Cortex of kidney (tissue), 1 donor: Measurements from ENCODE around the gene ZNF554.
"Not testable (repeated sequence)": the region's sequence is repeated elsewhere in the genome, so short reads cannot be mapped to it uniquely, and the experiment has no call there.

ENCODE experiments used
- DNase-seq: peaks from one replicate; lab custom pipeline; 2025; lab: John Stamatoyannopoulos, UW

The ZNF554 gene

DNA sequence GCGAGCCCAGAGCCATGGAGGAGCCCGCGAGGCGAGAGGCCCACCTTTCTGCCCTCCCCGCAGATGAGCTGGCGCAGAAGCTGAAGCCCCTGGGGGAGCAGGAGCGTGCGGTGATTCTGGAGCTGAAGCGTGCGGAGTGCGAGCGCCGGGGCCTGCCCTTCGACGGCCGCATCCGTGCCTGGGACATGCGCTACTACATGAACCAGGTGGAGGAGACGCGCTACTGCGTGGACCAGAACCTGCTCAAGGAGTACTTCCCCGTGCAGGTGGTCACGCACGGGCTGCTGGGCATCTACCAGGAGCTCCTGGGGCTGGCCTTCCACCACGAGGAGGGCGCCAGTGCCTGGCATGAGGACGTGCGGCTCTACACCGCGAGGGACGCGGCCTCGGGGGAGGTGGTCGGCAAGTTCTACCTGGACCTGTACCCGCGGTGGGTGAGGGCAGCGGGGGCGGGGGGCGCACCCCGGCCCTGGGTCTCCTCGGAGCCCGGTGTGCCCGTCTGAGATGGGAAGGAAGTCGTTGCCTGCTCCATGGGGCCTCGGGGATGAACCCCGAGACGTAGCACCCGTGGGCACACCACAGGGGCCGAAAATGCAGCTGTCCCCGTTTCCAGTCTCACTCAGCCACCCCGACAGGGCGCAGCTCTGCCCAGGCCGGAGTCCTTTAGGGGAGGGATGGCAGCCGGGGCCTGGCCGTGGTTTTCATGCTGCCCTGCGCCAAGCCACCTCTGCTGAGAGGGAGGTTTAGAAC lies 12.1 kb upstream of the ZNF554 start:
- DNase-seq, result no peak

DNA sequence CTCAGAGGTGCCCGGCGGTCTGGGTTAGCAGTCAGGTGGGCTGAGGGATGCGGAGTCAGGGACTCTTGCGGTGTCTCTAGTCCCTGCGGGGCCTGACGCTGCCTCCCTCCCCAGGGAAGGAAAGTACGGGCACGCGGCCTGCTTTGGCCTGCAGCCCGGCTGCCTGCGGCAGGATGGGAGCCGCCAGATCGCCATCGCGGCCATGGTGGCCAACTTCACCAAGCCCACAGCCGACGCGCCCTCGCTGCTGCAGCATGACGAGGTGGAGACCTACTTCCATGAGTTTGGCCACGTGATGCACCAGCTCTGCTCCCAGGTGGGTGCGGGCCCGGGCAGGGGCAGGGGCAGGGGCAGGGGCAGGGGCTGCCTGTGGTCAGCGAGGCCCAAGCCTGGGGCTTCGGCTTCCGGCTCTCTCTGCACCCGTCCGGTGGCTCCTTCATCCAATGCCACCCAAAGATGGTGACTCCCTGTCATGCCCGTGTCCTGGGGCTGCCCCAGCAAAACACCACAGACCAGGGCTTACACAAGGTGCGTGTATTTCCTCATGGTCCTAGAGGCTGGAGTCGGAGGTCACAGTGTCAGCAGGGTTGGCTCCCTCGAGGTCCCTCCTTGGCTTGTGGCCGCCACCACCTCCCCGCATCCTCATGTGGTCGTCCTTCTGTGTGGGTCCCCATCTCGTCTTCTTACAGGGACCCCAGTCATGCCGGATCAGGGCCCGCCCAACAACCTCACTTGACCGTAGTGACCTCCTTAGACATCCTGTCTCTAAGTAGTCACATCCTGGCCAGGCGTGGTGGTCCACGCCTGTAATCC lies 11.3 kb upstream of the ZNF554 start:
- no peak for DNase-seq

DNA sequence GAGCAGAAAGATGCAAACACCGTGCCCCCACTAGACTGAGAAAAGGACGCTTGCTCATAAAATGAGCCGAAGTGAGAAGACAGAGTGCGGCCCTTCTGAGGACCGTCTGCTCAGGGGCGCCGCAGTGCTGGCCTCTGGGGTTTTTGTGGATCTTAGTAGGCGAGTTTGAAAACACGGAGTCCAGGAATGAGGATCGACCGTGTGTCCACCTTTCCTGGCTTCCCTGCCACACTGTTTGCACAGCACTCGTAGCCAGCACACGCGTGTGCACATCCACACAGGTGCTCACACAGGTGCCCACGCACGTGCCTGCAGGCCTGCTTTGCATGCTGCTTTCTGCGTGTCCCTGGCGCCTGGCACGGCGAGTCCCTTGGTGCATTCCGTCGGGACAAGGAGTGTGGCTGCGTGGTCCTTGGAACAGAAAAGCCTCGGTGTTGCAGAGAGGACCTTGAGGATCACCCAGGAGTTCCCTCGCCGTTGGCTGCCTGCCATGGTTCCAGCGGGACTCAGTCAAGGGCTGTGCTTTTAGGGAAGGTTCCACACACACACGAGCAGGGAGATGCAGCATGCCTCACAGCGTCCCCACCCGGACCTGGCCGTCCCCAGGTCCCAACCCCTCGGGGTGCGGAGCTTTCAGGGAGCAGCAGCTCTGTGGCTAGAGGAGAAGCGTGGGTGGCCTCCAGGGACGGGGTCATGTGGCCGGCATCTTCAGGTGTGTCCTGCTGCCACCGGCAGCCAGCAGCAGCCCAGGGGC lies 10.1 kb upstream of the ZNF554 start:
- DNase-seq, result no peak

GRCh38 chr19:2810141-2811091 lies 9.3 kb upstream of the ZNF554 start:
- DNase-seq, result no peak

GRCh38 chr19:2811221-2811722 lies 8.4 kb upstream of the ZNF554 start:
- DNase-seq, result no peak

GRCh38 chr19:2811735-2812413 lies 7.8 kb upstream of the ZNF554 start:
- DNase-seq, result no peak

- no peak for DNase-seq
These were observed 7.0 kb upstream of the ZNF554 start for GRCh38 chr19:2812414-2813234.

DNA sequence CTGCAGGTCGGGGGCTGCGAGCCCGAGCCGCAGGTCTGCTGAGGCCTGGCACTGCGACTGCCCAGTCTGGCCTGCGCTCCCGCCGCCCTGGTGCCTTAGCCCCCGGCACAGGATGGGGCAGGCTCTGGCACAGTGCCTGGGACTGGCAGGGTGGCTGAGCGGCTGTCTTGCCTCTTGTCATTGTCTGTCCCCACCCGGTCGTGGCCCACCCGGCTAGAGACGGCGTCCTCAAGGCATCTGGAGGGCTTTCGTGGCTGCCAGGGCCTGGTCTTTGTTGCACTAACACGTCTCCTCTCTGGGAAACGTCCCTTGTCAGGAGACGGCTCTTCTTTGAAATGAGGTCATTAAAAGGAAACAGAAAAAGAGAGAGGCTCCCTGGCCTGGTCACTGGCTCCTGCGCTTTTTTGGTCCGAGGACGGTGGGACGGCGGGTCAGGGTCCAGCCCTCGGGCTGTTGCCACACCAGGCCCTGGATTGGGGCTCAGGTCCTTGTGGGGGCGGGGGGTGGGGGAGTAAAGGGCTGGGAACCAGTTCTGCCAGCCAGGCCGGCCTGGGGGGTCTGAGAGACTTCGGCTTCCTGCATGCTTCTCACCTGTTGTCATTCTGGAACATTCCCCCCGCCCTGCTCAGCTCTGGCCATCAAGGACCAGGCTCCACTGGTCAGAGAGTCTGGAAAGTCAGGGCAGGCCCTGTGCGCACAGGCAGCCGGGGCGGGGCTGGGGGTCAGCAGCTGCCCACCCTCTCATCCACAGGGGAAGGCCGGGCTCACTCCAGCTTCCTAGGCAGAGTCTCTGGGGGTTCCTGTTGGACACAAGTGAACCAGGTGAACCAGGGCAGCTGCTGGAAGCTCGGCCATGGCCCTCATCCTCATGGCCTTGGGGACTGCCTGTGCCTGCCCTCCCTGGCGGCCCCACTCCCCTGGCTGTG lies 6.2 kb upstream of the ZNF554 start:
- DNase-seq, result no peak

DNA sequence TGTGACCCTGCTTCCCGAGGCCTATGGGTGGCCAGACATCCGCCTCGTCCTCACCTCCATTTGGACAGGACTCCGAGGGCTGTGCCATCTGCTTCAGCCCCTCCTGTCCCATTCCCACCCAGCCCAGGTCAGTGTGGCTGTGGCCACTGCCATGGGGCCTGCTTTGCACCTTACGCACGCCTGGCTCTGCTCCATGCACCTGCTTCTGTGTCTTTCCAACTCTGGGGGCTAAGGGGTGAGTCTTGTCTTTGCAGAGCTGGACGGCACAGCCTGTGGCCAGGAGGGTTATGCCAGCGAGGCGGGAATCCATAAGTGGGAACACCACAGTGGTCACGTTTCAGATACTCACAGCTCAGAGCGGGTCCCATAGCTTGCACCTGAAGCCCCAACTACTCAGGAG lies 5.2 kb upstream of the ZNF554 start:
- no peak for DNase-seq

GRCh38 chr19:2815191-2815614 lies 4.5 kb upstream of the ZNF554 start:
- no peak for DNase-seq

- no peak for DNase-seq
These were observed 3.7 kb upstream of the ZNF554 start for GRCh38 chr19:2815923-2816322.

DNA sequence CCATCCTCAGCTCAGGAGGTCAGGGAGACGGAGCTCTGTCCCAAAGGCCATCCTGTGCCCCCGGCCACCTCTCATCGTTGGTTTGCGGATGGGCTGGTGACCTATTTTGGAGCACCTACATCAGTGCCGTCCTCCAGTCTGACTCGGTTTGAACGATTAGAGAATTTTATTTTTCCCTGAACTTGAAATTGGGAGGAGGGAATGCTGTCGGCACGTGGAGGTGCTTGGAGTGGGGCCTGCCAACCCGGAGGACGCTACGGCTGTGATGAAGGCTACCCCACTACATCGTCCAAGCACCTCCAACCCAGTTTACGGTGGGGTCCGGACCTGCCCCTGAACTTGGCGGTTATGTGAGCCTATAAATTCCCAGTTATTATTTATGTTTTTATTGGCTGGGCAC lies 3.0 kb upstream of the ZNF554 start:
- DNase-seq, result no peak

DNA sequence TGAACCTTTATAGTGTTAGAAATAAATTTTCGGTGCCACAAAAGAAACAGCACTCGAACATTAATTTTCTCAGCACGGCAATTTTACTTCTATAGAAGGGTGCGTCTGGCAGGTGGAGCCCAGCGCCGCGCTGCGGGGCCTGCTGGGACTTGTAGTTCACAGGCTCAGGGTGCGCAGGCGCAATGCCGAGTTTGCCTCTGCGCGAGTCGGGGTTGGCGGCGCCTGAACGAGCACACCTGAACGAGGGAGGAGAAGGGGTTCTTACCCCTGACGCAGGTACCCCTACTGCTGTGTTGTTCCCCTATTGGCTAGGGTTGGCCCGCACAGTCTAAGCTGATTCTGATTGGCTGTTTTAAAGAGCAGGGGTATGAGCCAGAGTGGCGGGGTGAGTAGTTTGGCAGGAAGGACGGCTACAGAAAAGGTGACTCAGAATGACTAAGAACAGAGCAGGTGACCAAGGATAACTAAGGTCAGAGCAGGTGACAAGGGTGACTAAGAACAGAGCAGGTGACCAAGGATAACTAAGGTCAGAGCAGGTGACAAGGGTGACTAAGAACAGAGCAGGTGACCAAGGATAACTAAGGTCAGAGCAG lies 2.3 kb upstream of the ZNF554 start:
- DNase-seq, result not testable (repeated sequence)

- DNase-seq, result no peak
These were observed 539 bp downstream of the ZNF554 start for GRCh38 chr19:2820112-2820702.

DNA sequence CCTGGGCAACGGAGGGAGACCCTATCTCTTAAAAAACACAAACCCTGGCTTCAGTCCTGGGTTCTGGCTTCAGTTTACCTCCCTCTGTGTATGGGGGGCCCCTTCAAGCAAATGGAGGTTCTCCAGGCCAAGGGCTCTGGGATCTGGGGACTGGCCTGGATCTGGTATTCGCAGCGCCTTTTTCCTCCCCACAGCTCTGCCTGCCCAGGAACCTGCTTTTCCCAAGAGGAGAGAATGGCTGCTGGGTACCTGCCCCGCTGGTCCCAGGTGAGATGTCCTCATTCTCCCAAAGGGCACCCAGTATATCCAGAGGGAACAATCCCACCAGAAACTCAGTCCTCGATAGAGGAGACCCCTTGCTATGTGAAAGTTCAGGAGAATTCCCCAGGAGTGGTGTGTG lies 3.2 kb downstream of the ZNF554 start:
- no peak for DNase-seq

- no peak for DNase-seq
These were observed 4.0 kb downstream of the ZNF554 start for GRCh38 chr19:2823646-2824045.

- DNase-seq, result no peak
These were observed 4.5 kb downstream of the ZNF554 start for GRCh38 chr19:2824129-2824528.

- DNase-seq, result no peak
These were observed 7.4 kb downstream of the ZNF554 start for GRCh38 chr19:2827022-2827421.
